ENCODE results near the gene SLC1A5. TPM values are rescaled to one million over a fixed set of nuclear protein-coding genes. Genes with fewer than 3 reads are reported as not detected.

SLC1A5 gene
- total RNA-seq, 1 donor: 354 TPM

DNA sequence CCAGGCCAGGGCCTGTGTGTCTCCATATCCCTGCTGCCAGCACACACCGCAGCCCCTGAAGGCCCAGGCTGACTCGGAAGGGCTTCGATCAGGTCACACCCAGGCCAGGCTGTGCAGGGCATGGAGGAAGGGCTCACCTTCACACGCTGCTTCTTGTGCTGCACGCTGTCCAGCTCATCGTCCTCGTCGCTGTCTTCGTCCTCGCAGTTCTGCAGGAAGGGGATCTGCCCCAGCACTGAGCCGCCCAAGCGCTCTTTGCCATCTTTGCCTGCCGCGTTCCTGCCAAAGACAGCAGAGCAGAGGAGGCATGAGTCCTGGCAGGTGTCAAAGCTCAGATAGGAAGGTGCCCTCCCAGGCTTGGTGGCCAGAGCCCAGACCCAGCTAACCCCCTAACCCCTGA, 57.8 kb downstream of the SLC1A5 start:
- Histone ChIP-seq H3K27ac (ENCODE audit: low read depth, low read length) (peak overlapping the region; percentile 91), H3K79me2 (ENCODE audit: insufficient read depth, low read length) (peaks cover 76% of the 10 kb centered on the region), H3K27me3 (ENCODE audit: insufficient read depth, low read length) (no peaks in the 10 kb centered on the region), H2AFZ (ENCODE audit: low read length) (no peak overlapping the region), H3K4me1 (ENCODE audit: insufficient read depth, low read length) (peaks cover 32% of the 10 kb centered on the region), H3K4me2 (ENCODE audit: insufficient read depth, low read length) (no peak overlapping the region), H4K20me1 (ENCODE audit: insufficient read depth, low read length) (peaks cover 78% of the 10 kb centered on the region), H3K9me3 (ENCODE audit: low read depth, low read length) (no peaks in the 10 kb centered on the region), H3K4me3 (ENCODE audit: insufficient read depth, low read length) (peak overlapping the region; percentile 9), H3K36me3 (ENCODE audit: insufficient read depth, low read length) (peaks cover 72% of the 10 kb centered on the region)
- DNase-seq (ENCODE audit: insufficient read length, low spot score, missing footprints): no peak
- TF ChIP-seq, protein P1, sequence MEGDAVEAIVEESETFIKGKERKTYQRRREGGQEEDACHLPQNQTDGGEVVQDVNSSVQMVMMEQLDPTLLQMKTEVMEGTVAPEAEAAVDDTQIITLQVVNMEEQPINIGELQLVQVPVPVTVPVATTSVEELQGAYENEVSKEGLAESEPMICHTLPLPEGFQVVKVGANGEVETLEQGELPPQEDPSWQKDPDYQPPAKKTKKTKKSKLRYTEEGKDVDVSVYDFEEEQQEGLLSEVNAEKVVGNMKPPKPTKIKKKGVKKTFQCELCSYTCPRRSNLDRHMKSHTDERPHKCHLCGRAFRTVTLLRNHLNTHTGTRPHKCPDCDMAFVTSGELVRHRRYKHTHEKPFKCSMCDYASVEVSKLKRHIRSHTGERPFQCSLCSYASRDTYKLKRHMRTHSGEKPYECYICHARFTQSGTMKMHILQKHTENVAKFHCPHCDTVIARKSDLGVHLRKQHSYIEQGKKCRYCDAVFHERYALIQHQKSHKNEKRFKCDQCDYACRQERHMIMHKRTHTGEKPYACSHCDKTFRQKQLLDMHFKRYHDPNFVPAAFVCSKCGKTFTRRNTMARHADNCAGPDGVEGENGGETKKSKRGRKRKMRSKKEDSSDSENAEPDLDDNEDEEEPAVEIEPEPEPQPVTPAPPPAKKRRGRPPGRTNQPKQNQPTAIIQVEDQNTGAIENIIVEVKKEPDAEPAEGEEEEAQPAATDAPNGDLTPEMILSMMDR (IDR thresholded peaks at IDR 0.05; ENCODE audit: extremely low read depth, low read depth, low read length): no peak

DNA sequence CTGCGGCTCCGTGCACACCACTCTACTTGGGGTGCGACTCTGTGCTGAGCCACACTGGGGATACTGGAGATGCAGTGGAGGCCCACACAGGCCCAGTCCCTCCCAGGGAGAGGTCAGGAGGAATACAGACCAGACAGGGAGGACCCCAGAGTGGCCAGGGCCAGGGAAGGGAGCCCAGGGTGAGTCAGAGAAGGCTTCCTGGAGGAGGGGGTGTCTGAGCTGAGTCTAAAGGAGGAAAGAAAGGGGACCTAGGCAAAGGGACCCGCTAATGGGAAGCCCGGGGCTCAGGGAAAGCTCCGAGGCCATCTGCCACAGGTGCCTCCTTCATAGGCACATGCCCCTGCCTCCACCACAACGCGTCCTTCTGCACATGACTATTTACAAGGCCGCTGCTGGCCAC, 58.2 kb downstream of the SLC1A5 start:
- Histone ChIP-seq H3K79me2 (ENCODE audit: insufficient read depth, low read length) (peaks cover 76% of the 10 kb centered on the region), H3K4me2 (ENCODE audit: insufficient read depth, low read length) (no peak overlapping the region), H3K4me3 (ENCODE audit: insufficient read depth, low read length) (no peak overlapping the region), H4K20me1 (ENCODE audit: insufficient read depth, low read length) (peaks cover 78% of the 10 kb centered on the region), H3K36me3 (ENCODE audit: insufficient read depth, low read length) (peaks cover 76% of the 10 kb centered on the region), H2AFZ (ENCODE audit: low read length) (no peak overlapping the region), H3K4me1 (ENCODE audit: insufficient read depth, low read length) (peaks cover 32% of the 10 kb centered on the region), H3K9me3 (ENCODE audit: low read depth, low read length) (no peaks in the 10 kb centered on the region), H3K27me3 (ENCODE audit: insufficient read depth, low read length) (no peaks in the 10 kb centered on the region), H3K27ac (ENCODE audit: low read depth, low read length) (peak overlapping the region; percentile 91)
- DNase-seq (ENCODE audit: insufficient read length, low spot score, missing footprints): no peak
- TF ChIP-seq, protein P1 (IDR thresholded peaks at IDR 0.05; ENCODE audit: extremely low read depth, low read depth, low read length): no peak

DNA sequence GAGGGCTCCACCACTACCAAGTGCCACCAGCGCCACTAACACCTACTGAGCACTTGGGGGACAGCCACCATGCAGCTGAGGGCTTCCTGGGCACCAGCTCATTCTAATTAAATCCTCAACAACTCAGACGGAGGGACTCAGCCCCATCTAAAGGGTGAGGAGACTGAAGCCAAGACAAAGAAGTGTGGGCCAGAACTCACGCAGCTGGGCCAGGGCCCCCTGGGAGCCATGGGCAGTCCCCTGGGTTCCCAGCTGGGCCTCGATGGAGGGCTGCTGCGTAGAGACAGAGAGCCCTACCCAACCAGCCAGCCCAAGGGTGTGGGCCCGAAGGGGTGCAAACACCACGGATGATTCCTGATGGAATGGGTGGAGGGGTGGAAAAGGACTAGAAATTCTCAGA, 58.7 kb downstream of the SLC1A5 start:
- Histone ChIP-seq H3K79me2 (ENCODE audit: insufficient read depth, low read length) (peaks cover 74% of the 10 kb centered on the region), H4K20me1 (ENCODE audit: insufficient read depth, low read length) (peaks cover 79% of the 10 kb centered on the region), H3K9me3 (ENCODE audit: low read depth, low read length) (no peaks in the 10 kb centered on the region), H3K4me2 (ENCODE audit: insufficient read depth, low read length) (no peak overlapping the region), H3K27me3 (ENCODE audit: insufficient read depth, low read length) (no peaks in the 10 kb centered on the region), H3K27ac (ENCODE audit: low read depth, low read length) (peak overlapping the region; percentile 91), H3K4me3 (ENCODE audit: insufficient read depth, low read length) (no peak overlapping the region), H3K36me3 (ENCODE audit: insufficient read depth, low read length) (peaks cover 80% of the 10 kb centered on the region), H3K4me1 (ENCODE audit: insufficient read depth, low read length) (peaks cover 32% of the 10 kb centered on the region), H2AFZ (ENCODE audit: low read length) (no peak overlapping the region)
- DNase-seq (ENCODE audit: insufficient read length, low spot score, missing footprints): no peak
- TF ChIP-seq, protein P1 (IDR thresholded peaks at IDR 0.05; ENCODE audit: extremely low read depth, low read depth, low read length): no peak

DNA sequence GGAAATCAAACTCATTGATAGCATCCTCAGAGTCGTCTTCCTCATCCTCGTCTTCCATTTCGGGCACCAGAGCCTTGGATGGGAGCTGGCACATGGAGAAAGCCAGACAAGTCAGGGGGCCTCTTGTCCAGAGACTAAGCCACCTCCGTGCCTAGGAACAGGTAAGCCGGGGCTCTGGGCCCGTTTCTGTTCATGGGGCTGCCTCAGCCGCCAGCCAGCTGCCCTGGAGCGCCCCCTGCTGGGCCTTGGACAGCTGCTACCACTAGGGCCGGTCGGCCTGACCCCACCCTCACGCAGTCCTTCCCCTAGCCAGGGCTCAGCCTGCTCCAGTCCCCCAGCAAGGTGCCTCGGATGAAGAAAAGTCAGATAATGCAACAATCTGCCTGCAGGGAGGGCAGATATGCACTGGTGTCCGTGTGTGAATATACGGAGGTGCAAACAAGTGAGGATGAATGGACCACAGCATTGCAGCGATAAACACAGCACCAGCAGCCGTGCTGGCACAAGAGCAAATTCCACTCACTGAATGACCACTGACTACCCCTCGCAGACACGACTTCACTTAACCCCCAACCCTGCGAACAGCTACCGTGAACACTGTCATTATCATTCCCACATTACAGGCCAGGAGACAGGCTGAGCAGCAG, 59.6 kb downstream of the SLC1A5 start:
- no peak overlapping the region for H3K27ac ChIP-seq (ENCODE audit: low read depth, low read length)
- H3K27me3 ChIP-seq (ENCODE audit: insufficient read depth, low read length): no peaks in the 10 kb centered on the region
- H3K4me1 ChIP-seq (ENCODE audit: insufficient read depth, low read length): peaks cover 29% of the 10 kb centered on the region
- TF ChIP-seq, protein P1 (IDR thresholded peaks at IDR 0.05; ENCODE audit: extremely low read depth, low read depth, low read length): peak; percentile 89
- DNase-seq (ENCODE audit: insufficient read length, low spot score, missing footprints): peak; percentile 98
- H3K36me3 ChIP-seq (ENCODE audit: insufficient read depth, low read length): peaks cover 81% of the 10 kb centered on the region
- H4K20me1 ChIP-seq (ENCODE audit: insufficient read depth, low read length): peaks cover 75% of the 10 kb centered on the region
- peaks cover 68% of the 10 kb centered on the region for H3K79me2 ChIP-seq (ENCODE audit: insufficient read depth, low read length)
- no peaks in the 10 kb centered on the region for H3K9me3 ChIP-seq (ENCODE audit: low read depth, low read length)
- no peak overlapping the region for H3K4me3 ChIP-seq (ENCODE audit: insufficient read depth, low read length)
- H3K4me2 ChIP-seq (ENCODE audit: insufficient read depth, low read length): no peak overlapping the region
- H2AFZ ChIP-seq (ENCODE audit: low read length): no peak overlapping the region

Measured in osteoblast (primary cell).